Right lobe of liver (tissue), 6 donors: ENCODE results near the gene CREB5. TPM values are rescaled to one million over a fixed set of nuclear protein-coding genes. Genes with fewer than 3 reads are reported as not detected.

Experiments used
- ATAC-seq, 4 donors: fragments of 200-7000 bp; cut with Tn5 transposase; one replicate each; pipeline ENCODE4 v1.9.1; 2020; ENCODE audit warnings: mild to moderate bottlenecking in 4 of 4, moderate library complexity in 4 of 4
- DNase-seq, 3 donors: peaks; one replicate each; pipeline ENCODE4 v3.0.0-alpha.2; 2020
- H3K27ac ChIP-seq, 3 donors: fragments of 200-600 bp; one replicate each; pipeline ENCODE4 v1.8.0; 2022
- H3K27me3 ChIP-seq, 2 donors: fragments of 200-600 bp; one replicate each; pipeline ENCODE4 v1.8.0; 2022
- H3K36me3 ChIP-seq, 4 donors: fragments of 200-600 bp; sonication (generic) in 1 of 4; one replicate each; pipeline versions ENCODE4 v1.5.1 to v1.8.0; 2017 to 2022; ENCODE audit warnings: control low read depth in 1 of 4
- H3K4me1 ChIP-seq, 4 donors: fragments of 200-600 bp; sonication (generic) in 1 of 4; one replicate each; pipeline versions ENCODE4 v1.5.1 to v1.8.0; 2017 to 2022; ENCODE audit warnings: control low read depth in 1 of 4
- H3K4me3 ChIP-seq, 3 donors: fragments of 200-600 bp; one replicate each; pipeline ENCODE4 v1.8.0; 2022
- H3K9me3 ChIP-seq, 4 donors: fragments of 200-600 bp; sonication (generic) in 1 of 4; one replicate each; pipeline versions ENCODE4 v1.5.1 to v1.8.0; 2017 to 2022; ENCODE audit warnings: control low read depth in 1 of 4
- POLR2A ChIP-seq: fragments of 450-650 bp; IDR thresholded peaks from one replicate; pipeline ENCODE4 v1.6.1; 2017; ENCODE audit warnings: antibody characterized with exemption, mild to moderate bottlenecking
- WGBS: methylation state at CpG from one replicate; pipeline ENCODE4 v1.1.6; 2018; ENCODE audit warnings: low coverage, low lambda C conversion rate; ENCODE audit not compliant: insufficient coverage; ENCODE audit errors: missing lambda C conversion rate; 5-methylcytosine and 5-hydroxymethylcytosine counted together
- intact Hi-C, 2 donors: fragments of 100-400 bp; cut with DNase I; formaldehyde crosslinking; loops; one replicate each; pipeline versions ENCODE4 v1.11.2 to v1.14.1; 2022
- total RNA-seq, 6 experiments: library from RNA; depleted of rRNA in 2 of 6; stranded (reverse); fragments of >200 nt in 2 of 6; fragmentation: NEBNext Ultra II Directional in 3 of 6; extraction: Animal tissue kit (Norgen Biotek cat#: 25700) in 3 of 6; gene quantifications; one replicate each; pipeline versions ENCODE4 v1.1.0 to v1.2.4, GENCODE V29; 2016 to 2023
- TF ChIP-seq, protein P1 (sequence below), 4 donors: fragments of 200-600 bp in 3 of 4; fragments of 450-650 bp in 1 of 4; IDR thresholded peaks; one replicate each; pipeline versions ENCODE4 v1.5.1 to v1.8.0; 2016 to 2022; ENCODE audit warnings: antibody characterized with exemption in 4 of 4, mild to moderate bottlenecking in 2 of 4
- donor health status: DM: no; HTN: yes; CAD: no.
- donor health status: DM: no; HTN: no; CAD: no.
- donor health status: DM: no; HTN: no; CAD: no.
- donor health status: DM: no; HTN: yes; CAD: no.
- donor health status: DM: no; HTN: yes; CAD: no.

The CREB5 gene
- total RNA-seq, 6 experiments from 2014 or later = 0.48 to 6.3 (median 1.4) TPM

DNA sequence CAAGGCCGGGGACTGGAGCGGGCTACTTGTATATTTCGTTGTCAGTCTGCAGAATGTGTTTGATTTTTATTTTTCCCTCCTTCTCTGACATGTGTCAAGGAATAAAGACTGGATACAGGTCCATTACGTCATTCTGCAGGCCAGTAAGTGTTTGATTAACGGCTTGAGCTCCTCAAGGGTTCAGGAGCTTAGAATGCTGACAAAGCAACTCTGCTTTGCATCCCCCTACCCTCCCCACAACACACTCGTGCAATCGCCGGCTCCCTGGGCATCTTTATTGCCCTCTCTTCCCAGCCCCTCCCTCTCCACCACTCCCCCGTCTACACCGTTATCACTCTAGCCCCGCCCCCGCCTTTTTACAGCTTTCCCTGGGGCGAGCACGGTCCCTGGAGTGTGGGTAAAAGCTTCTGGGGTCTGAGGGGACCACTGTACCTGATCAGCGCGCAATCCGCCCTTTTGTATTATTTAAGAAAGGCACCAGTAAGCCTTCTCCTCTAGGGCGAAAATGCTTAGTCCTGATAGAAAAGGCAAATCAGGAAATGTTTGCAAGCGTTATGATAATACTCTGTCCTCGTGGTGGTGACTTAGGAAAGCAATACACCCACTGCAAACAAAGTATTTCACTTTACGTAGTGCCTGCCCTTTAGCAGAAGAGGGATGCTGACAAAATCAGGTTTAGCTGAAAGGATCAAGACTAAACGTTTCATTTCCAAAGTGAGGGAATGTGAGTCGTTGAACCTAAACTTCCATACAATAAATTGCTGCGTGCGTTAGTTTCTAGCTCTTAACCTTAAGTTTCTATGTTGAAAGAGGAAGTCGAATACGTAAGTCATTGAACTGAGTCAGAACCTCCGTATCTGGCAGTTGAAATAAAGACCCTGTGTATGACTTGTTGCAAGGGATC, 1.4 kb upstream of the CREB5 start:
- Histone ChIP-seq H3K4me1 (peaks cover 0 to 15% (median 0%) of the 10 kb centered on the region in 4 donors), H3K36me3 (no peaks in the 10 kb centered on the region), H3K27me3 (peaks cover 9 to 34% of the 10 kb centered on the region in 2 donors), H3K9me3 (no peaks in the 10 kb centered on the region), H3K27ac (no peak overlapping the region), H3K4me3 (peak overlapping the region; percentile 14 to 42 (median 42))
- intact Hi-C loops = no loop called here
- WGBS = 6% methylated on average over 28 of the region's 28 CpGs
- DNase-seq = peak in 1 of 3 donors; percentile 26
- TF ChIP-seq POLR2A = no peak
- TF ChIP-seq, protein P1, sequence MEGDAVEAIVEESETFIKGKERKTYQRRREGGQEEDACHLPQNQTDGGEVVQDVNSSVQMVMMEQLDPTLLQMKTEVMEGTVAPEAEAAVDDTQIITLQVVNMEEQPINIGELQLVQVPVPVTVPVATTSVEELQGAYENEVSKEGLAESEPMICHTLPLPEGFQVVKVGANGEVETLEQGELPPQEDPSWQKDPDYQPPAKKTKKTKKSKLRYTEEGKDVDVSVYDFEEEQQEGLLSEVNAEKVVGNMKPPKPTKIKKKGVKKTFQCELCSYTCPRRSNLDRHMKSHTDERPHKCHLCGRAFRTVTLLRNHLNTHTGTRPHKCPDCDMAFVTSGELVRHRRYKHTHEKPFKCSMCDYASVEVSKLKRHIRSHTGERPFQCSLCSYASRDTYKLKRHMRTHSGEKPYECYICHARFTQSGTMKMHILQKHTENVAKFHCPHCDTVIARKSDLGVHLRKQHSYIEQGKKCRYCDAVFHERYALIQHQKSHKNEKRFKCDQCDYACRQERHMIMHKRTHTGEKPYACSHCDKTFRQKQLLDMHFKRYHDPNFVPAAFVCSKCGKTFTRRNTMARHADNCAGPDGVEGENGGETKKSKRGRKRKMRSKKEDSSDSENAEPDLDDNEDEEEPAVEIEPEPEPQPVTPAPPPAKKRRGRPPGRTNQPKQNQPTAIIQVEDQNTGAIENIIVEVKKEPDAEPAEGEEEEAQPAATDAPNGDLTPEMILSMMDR (IDR thresholded peaks at IDR 0.05) = no peak
- ATAC-seq = peak in 2 of 4 donors; percentile 6 to 15

- no peaks in the 10 kb centered on the region for H3K9me3 ChIP-seq
- WGBS = 65% methylated on average over 1 of the region's 1 CpG
- ATAC-seq (no peak), DNase-seq (no peak)
- peaks cover 0 to 15% (median 0%) of the 10 kb centered on the region in 4 donors for H3K4me1 ChIP-seq
- intact Hi-C loops = no loop called here
- peaks cover 9 to 34% of the 10 kb centered on the region in 2 donors for H3K27me3 ChIP-seq
- H3K27ac ChIP-seq = no peak overlapping the region
- no peak overlapping the region for H3K4me3 ChIP-seq
- H3K36me3 ChIP-seq = no peaks in the 10 kb centered on the region
- TF ChIP-seq POLR2A = no peak
- TF ChIP-seq, protein P1 (IDR thresholded peaks at IDR 0.05) = no peak
These were observed 693 bp downstream of the CREB5 start for GRCh38 chr7:28413011-28413410.

GRCh38 chr7:28414453-28414852, 2.1 kb downstream of the CREB5 start:
- DNase-seq = no peak
- Histone ChIP-seq H3K36me3 (no peaks in the 10 kb centered on the region), H3K27ac (no peak overlapping the region), H3K9me3 (no peaks in the 10 kb centered on the region), H3K4me3 (no peak overlapping the region), H3K4me1 (peaks cover 0 to 12% (median 0%) of the 10 kb centered on the region in 4 donors), H3K27me3 (peaks cover 9 to 31% of the 10 kb centered on the region in 2 donors)
- TF ChIP-seq, protein P1 (IDR thresholded peaks at IDR 0.05) = no peak
- TF ChIP-seq POLR2A = no peak
- intact Hi-C loops = no loop called here
- no peak for ATAC-seq
- WGBS = 32% methylated on average over 1 of the region's 1 CpG

- no peaks in the 10 kb centered on the region for H3K9me3 ChIP-seq
- TF ChIP-seq POLR2A = no peak
- TF ChIP-seq, protein P1 (IDR thresholded peaks at IDR 0.05) = no peak
- H3K4me1 ChIP-seq = no peaks in the 10 kb centered on the region
- 48% methylated on average over 5 of the region's 5 CpGs for WGBS
- no peaks in the 10 kb centered on the region for H3K36me3 ChIP-seq
- peaks cover 0 to 9% of the 10 kb centered on the region in 2 donors for H3K27me3 ChIP-seq
- no peak overlapping the region for H3K4me3 ChIP-seq
- intact Hi-C loops = no loop called here
- DNase-seq = no peak
- no peak for ATAC-seq
- no peak overlapping the region for H3K27ac ChIP-seq
These were observed 5.1 kb downstream of the CREB5 start for GRCh38 chr7:28417321-28417940.
